ENCODE results near the gene BANF2.

DNA sequence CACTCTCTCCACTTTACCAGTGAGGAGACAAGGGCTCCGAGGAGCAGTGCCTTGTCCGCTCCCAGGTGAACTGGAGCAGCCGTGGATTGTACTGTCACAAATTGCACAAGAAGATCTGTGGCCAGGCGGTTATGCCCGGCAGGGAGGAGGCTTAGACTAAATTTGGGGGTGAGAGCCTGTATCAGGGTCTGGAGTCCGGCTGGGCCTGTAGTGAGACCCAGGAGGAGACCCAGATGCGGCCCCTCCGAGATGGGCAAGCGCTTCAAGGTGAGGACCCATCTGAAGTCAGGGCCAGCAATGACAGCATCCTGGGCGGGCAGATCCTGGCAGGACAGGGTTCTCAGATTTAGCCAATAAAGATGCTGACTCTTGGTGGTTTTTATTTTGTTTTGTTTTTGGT is 27.6 kb downstream of the BANF2 start:
- TF ChIP-seq, protein P1, sequence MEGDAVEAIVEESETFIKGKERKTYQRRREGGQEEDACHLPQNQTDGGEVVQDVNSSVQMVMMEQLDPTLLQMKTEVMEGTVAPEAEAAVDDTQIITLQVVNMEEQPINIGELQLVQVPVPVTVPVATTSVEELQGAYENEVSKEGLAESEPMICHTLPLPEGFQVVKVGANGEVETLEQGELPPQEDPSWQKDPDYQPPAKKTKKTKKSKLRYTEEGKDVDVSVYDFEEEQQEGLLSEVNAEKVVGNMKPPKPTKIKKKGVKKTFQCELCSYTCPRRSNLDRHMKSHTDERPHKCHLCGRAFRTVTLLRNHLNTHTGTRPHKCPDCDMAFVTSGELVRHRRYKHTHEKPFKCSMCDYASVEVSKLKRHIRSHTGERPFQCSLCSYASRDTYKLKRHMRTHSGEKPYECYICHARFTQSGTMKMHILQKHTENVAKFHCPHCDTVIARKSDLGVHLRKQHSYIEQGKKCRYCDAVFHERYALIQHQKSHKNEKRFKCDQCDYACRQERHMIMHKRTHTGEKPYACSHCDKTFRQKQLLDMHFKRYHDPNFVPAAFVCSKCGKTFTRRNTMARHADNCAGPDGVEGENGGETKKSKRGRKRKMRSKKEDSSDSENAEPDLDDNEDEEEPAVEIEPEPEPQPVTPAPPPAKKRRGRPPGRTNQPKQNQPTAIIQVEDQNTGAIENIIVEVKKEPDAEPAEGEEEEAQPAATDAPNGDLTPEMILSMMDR (IDR thresholded peaks at IDR 0.05) = no peak
- no peak for TF ChIP-seq EP300 (IDR thresholded peaks at IDR 0.05)
- TF ChIP-seq POLR2A (IDR thresholded peaks at IDR 0.05) = no peak

Data from ovary (tissue), 3 donors.